Stomach (tissue), 9 donors: Measurements from ENCODE around the gene CRTC1. TPM values are rescaled to one million over a fixed set of nuclear protein-coding genes. Genes with fewer than 3 reads are reported as not detected.

Experiments
- DNase-seq, 2 donors: peaks; one replicate each; pipeline versions ENCODE4 v3.0.0 to v3.0.0-alpha.2; 2013 to 2019
- H3K27ac ChIP-seq, 5 donors: fragments of 200-600 bp in 4 of 5; sonication (generic) in 4 of 5; one replicate each; pipeline ENCODE4 v1.5.1; 2013 to 2019; ENCODE audit warnings: mild to moderate bottlenecking in 1 of 5, moderate library complexity in 1 of 5
- H3K27me3 ChIP-seq, 3 donors: fragments of 200-600 bp; sonication (generic); one replicate each; pipeline ENCODE4 v1.5.1; 2017 to 2019; ENCODE audit warnings: mixed run types in 1 of 3
- H3K36me3 ChIP-seq, 4 donors: fragments of 200-600 bp; sonication (generic); 1 replicate in 3 of 4; 2 replicates in 1 of 4; pipeline ENCODE4 v1.5.1; 2016 to 2019
- H3K4me1 ChIP-seq, 4 donors: fragments of 200-600 bp; sonication (generic); one replicate each; pipeline ENCODE4 v1.5.1; 2016 to 2019
- H3K4me3 ChIP-seq, 4 donors: fragments of 200-600 bp; sonication (generic) in 3 of 4; one replicate each; pipeline ENCODE4 v1.5.1; 2016 to 2019; ENCODE audit warnings: mild to moderate bottlenecking in 1 of 4
- H3K9me3 ChIP-seq, 4 donors: fragments of 200-600 bp; sonication (generic); one replicate each; pipeline ENCODE4 v1.5.1; 2016 to 2019
- CTCF ChIP-seq, 7 experiments: fragments of 450-650 bp in 4 of 7; fragments of 200-600 bp in 3 of 7; sonication (generic) in 3 of 7; IDR thresholded peaks; one replicate each; pipeline ENCODE4 v1.5.1; 2016 to 2019; ENCODE audit warnings: antibody characterized with exemption in 7 of 7, control low read depth in 2 of 7, mild to moderate bottlenecking in 1 of 7
- EP300 ChIP-seq: sonication (generic); formaldehyde crosslinking; IDR thresholded peaks from one replicate; pipeline ENCODE4 v1.6.1; 2017; ENCODE audit warnings: antibody characterized with exemption
- POLR2A ChIP-seq, 4 donors: fragments of 450-650 bp; IDR thresholded peaks; one replicate each; pipeline ENCODE4 v1.6.1; 2016; ENCODE audit warnings: antibody characterized with exemption in 4 of 4, control low read depth in 2 of 4, mild to moderate bottlenecking in 1 of 4, moderate library complexity in 1 of 4
- POLR2AphosphoS5 ChIP-seq, 3 donors: sonication (generic); formaldehyde crosslinking; IDR thresholded peaks; one replicate each; pipeline ENCODE4 v1.6.1; 2016; ENCODE audit warnings: antibody characterized with exemption in 3 of 3
- WGBS, 5 donors: extraction: QIAGEN DNeasy Blood & Tissue Kit in 3 of 5; methylation state at CpG; one replicate each; pipeline versions ENCODE4 v1.1.5 to v1.1.7; 2013 to 2018; 5-methylcytosine and 5-hydroxymethylcytosine counted together
- intact Hi-C: fragments of 100-400 bp; cut with DNase I; formaldehyde crosslinking; loops from one replicate; pipeline ENCODE4 v1.15.1; 2023; ENCODE audit warnings: low total_unique reads
- polyA plus RNA-seq, 3 donors: library from polyadenylated mRNA; stranded (reverse); fragments of 200-250 nt; gene quantifications; one replicate each; pipeline ENCODE4 v1.2.3, GENCODE V29; 2013
- total RNA-seq, 5 donors: library from RNA; depleted of rRNA; stranded (reverse); fragments of >200 nt; gene quantifications; one replicate each; pipeline versions ENCODE4 v1.1.0 to v1.2.3, GENCODE V29; 2014 to 2016
- donor health status: healthy with polysubstance abuse.
- donor health status: Bipolar disorder and iron deficiency.
- donor health status: healthy.

The CRTC1 gene
- total and polyA plus RNA-seq, 8 donors: 4.2 to 28.0 (median 4.6) TPM; not detected in 1

- Histone ChIP-seq H3K9me3 (no peaks in the 10 kb centered on the region), H3K27me3 (peaks cover 0 to 24% (median 0%) of the 10 kb centered on the region in 3 donors), H3K4me1 (no peaks in the 10 kb centered on the region), H3K36me3 (no peaks in the 10 kb centered on the region), H3K4me3 (no peak overlapping the region), H3K27ac (no peak overlapping the region)
- no peak for DNase-seq
- intact Hi-C loops: no loop called here
- TF ChIP-seq POLR2AphosphoS5 (IDR thresholded peaks at IDR 0.05) (no peak), POLR2A (IDR thresholded peaks at IDR 0.05) (no peak), CTCF (IDR thresholded peaks at IDR 0.05) (no peak), EP300 (no peak)
- WGBS, 5 donors: 79 to 90% (median 83%) methylated on average over 9 of the region's 9 CpGs
Measured at GRCh38 chr19:18817574-18817973, 134.1 kb downstream of the CRTC1 start.

- TF ChIP-seq CTCF (IDR thresholded peaks at IDR 0.05): no peak
- TF ChIP-seq EP300: no peak
- TF ChIP-seq POLR2A (IDR thresholded peaks at IDR 0.05): no peak
- no peak for TF ChIP-seq POLR2AphosphoS5 (IDR thresholded peaks at IDR 0.05)
- H3K36me3 ChIP-seq: no peaks in the 10 kb centered on the region
- H3K4me1 ChIP-seq: peaks cover 6 to 22% (median 17%) of the 10 kb centered on the region in 4 donors
- no peaks in the 10 kb centered on the region for H3K27me3 ChIP-seq
- no peak overlapping the region for H3K4me3 ChIP-seq
- no peak overlapping the region for H3K27ac ChIP-seq
- no peak for DNase-seq
- intact Hi-C loops: no loop called here
- 53 to 67% (median 64%) methylated on average over 6 of the region's 6 CpGs for WGBS, 5 donors
- H3K9me3 ChIP-seq: peaks cover 0 to 17% (median 10%) of the 10 kb centered on the region in 4 donors
Measured at GRCh38 chr19:18828786-18829185, 145.3 kb downstream of the CRTC1 start.

- 87 to 97% (median 87%) methylated on average over 2 of the region's 2 CpGs for WGBS, 5 donors
- peaks cover 0 to 17% (median 10%) of the 10 kb centered on the region in 4 donors for H3K9me3 ChIP-seq
- peaks cover 22 to 40% (median 34%) of the 10 kb centered on the region in 4 donors for H3K4me1 ChIP-seq
- TF ChIP-seq EP300: no peak
- TF ChIP-seq POLR2AphosphoS5 (IDR thresholded peaks at IDR 0.05): no peak
- TF ChIP-seq CTCF (IDR thresholded peaks at IDR 0.05): no peak
- TF ChIP-seq POLR2A (IDR thresholded peaks at IDR 0.05): no peak
- H3K27ac ChIP-seq: no peak overlapping the region
- no peak overlapping the region for H3K4me3 ChIP-seq
- intact Hi-C loops: no loop called here
- no peaks in the 10 kb centered on the region for H3K27me3 ChIP-seq
- peaks cover 0 to 16% (median 7%) of the 10 kb centered on the region in 4 donors for H3K36me3 ChIP-seq
- DNase-seq: no peak
Measured at GRCh38 chr19:18830488-18830887, 147.0 kb downstream of the CRTC1 start.

- H3K9me3 ChIP-seq: peaks cover 0 to 11% (median 8%) of the 10 kb centered on the region in 4 donors
- WGBS, 5 donors: 0 to 2% (median 1%) methylated on average over 9 to 96 of the region's 96 CpGs
- no peaks in the 10 kb centered on the region for H3K27me3 ChIP-seq
- H3K4me1 ChIP-seq: peaks cover 26 to 52% (median 45%) of the 10 kb centered on the region in 4 donors
- H3K27ac ChIP-seq: peak within 1 kb of the TSS; percentile 89 to 99 (median 95)
- TF ChIP-seq POLR2A (IDR thresholded peaks at IDR 0.05) (no peak), EP300 (no peak), POLR2AphosphoS5 (IDR thresholded peaks at IDR 0.05) (peak; percentile 39 to 87 (median 82))
- H3K4me3 ChIP-seq: peak within 1 kb of the TSS; percentile 85 to 92 (median 88)
- peak; percentile 94 to 98 for DNase-seq
- peaks cover 0 to 20% (median 8%) of the 10 kb centered on the region in 4 donors for H3K36me3 ChIP-seq
- intact Hi-C loops: no loop called here
Measured at GRCh38 chr19:18831524-18832305, 148.2 kb downstream of the CRTC1 start, which contains the start of gene UPF1. Gene UPF1, plus strand, starts transcription at chr19:18831959. Its CDS starts 251 bp downstream, at chr19:18832210.

Other genes with a start within 250 kb of the CRTC1 start
- gene ISYNA1, start 245.5 kb upstream of the CRTC1 start, total RNA-seq: 10 to 100 TPM in 4 of 5 donors, 1 to 10 TPM in 1; 7.8 to 47.3 (median 15.8) TPM
- 10 to 100 TPM in 2 of 3 donors, 1 to 10 TPM in 1; 9.5 to 39.7 (median 15.0) TPM for gene ISYNA1, start 245.5 kb upstream of the CRTC1 start, polyA plus RNA-seq
- 10 to 100 TPM in 3 of 5 donors, 1 to 10 TPM in 2; 8.0 to 88.7 (median 13.5) TPM for gene ELL, start 161.6 kb upstream of the CRTC1 start, total RNA-seq
- gene ELL, start 161.6 kb upstream of the CRTC1 start, polyA plus RNA-seq: 10 to 100 TPM in 1 of 3 donors, 1 to 10 TPM in 2; 4.1 to 12.7 (median 8.1) TPM
- gene FKBP8, start 140.1 kb upstream of the CRTC1 start, total RNA-seq: 100 to 1,000 TPM in 4 of 5 donors, 10 to 100 TPM in 1; 87.8 to 819 (median 197) TPM
- 100 to 1,000 TPM; 157 to 254 (median 249) TPM for gene FKBP8, start 140.1 kb upstream of the CRTC1 start, polyA plus RNA-seq
- 100 to 1,000 TPM in 2 of 5 donors, 10 to 100 TPM in 3; 30.8 to 513 (median 55.4) TPM for gene KXD1, start 125.8 kb upstream of the CRTC1 start, total RNA-seq
- gene KXD1, start 125.8 kb upstream of the CRTC1 start, polyA plus RNA-seq: 100 to 1,000 TPM in 1 of 3 donors, 10 to 100 TPM in 2; 71.0 to 131 (median 84.5) TPM
- gene UBA52, start 111.8 kb upstream of the CRTC1 start, total RNA-seq: 100 to 1,000 TPM in 4 of 5 donors, 10 to 100 TPM in 1; 84.3 to 596 (median 358) TPM
- gene UBA52, start 111.8 kb upstream of the CRTC1 start, polyA plus RNA-seq: 1,000 to 10,000 TPM; 1,291 to 1,681 (median 1,311) TPM
- gene REX1BD, start 94.9 kb upstream of the CRTC1 start, total RNA-seq: 100 to 1,000 TPM in 2 of 5 donors, 10 to 100 TPM in 3; 15.6 to 483 (median 85.3) TPM
- gene REX1BD, start 94.9 kb upstream of the CRTC1 start, polyA plus RNA-seq: 100 to 1,000 TPM; 110 to 204 (median 118) TPM
- gene CRLF1, start 76.9 kb upstream of the CRTC1 start, total RNA-seq: 10 to 100 TPM in 1 of 5 donors, 1 to 10 TPM in 3, not detected in 1; 2.6 to 12.6 (median 5.6) TPM
- 10 to 100 TPM; 12.3 to 15.9 (median 14.2) TPM for gene CRLF1, start 76.9 kb upstream of the CRTC1 start, polyA plus RNA-seq
- 1 to 10 TPM in 2 of 5 donors, not detected in 3; 1.8 to 4.7 TPM for gene TMEM59L, start 70.8 kb upstream of the CRTC1 start, total RNA-seq
- 1 to 10 TPM in 1 of 3 donors, under 1 TPM in 1, not detected in 1; 0.25 to 3.7 TPM for gene TMEM59L, start 70.8 kb upstream of the CRTC1 start, polyA plus RNA-seq
- 10 to 100 TPM in 2 of 5 donors, 1 to 10 TPM in 3; 1.2 to 45.1 (median 7.0) TPM for gene KLHL26, start 46.7 kb upstream of the CRTC1 start, total RNA-seq
- 1 to 10 TPM; 3.2 to 4.4 (median 3.7) TPM for gene KLHL26, start 46.7 kb upstream of the CRTC1 start, polyA plus RNA-seq
- gene COMP, start 107.6 kb downstream of the CRTC1 start, total RNA-seq: 1 to 10 TPM in 1 of 5 donors, not detected in 4; 1.4 TPM
- gene COMP, start 107.6 kb downstream of the CRTC1 start, polyA plus RNA-seq: 1 to 10 TPM in 2 of 3 donors, under 1 TPM in 1; 0.62 to 4.1 (median 1.8) TPM
- 100 to 1,000 TPM in 1 of 5 donors, 10 to 100 TPM in 4; 26.3 to 111 (median 46.6) TPM for gene UPF1, start 148.3 kb downstream of the CRTC1 start, total RNA-seq
- 10 to 100 TPM; 27.5 to 35.4 (median 32.2) TPM for gene UPF1, start 148.3 kb downstream of the CRTC1 start, polyA plus RNA-seq
- gene CERS1, start 212.5 kb downstream of the CRTC1 start, total RNA-seq: 1 to 10 TPM in 1 of 5 donors, under 1 TPM in 1, not detected in 3; 0.87 to 4.8 TPM
- gene CERS1, start 212.5 kb downstream of the CRTC1 start, polyA plus RNA-seq: under 1 TPM; 0.37 to 0.61 (median 0.53) TPM
- 100 to 1,000 TPM in 3 of 5 donors, 10 to 100 TPM in 2; 76.7 to 239 (median 127) TPM for gene COPE, start 235.7 kb downstream of the CRTC1 start, total RNA-seq
- 100 to 1,000 TPM; 188 to 283 (median 267) TPM for gene COPE, start 235.7 kb downstream of the CRTC1 start, polyA plus RNA-seq
- 100 to 1,000 TPM in 1 of 5 donors, 10 to 100 TPM in 4; 25.3 to 185 (median 56.7) TPM for gene DDX49, start 236.0 kb downstream of the CRTC1 start, total RNA-seq
- 10 to 100 TPM; 49.2 to 65.1 (median 50.3) TPM for gene DDX49, start 236.0 kb downstream of the CRTC1 start, polyA plus RNA-seq